HG03139 (cell line): ENCODE results near the gene CSNK2A1.
"Not testable (repeated sequence)": the region's sequence is repeated elsewhere in the genome, so short reads cannot be mapped to it uniquely, and the experiment has no call there.

Experiments
- ATAC-seq: cut with Tn5 transposase; IDR thresholded peaks from one replicate; pipeline ENCODE4 v1.9.1; 2021; ENCODE audit not compliant: unreplicated experiment

Gene CSNK2A1

DNA sequence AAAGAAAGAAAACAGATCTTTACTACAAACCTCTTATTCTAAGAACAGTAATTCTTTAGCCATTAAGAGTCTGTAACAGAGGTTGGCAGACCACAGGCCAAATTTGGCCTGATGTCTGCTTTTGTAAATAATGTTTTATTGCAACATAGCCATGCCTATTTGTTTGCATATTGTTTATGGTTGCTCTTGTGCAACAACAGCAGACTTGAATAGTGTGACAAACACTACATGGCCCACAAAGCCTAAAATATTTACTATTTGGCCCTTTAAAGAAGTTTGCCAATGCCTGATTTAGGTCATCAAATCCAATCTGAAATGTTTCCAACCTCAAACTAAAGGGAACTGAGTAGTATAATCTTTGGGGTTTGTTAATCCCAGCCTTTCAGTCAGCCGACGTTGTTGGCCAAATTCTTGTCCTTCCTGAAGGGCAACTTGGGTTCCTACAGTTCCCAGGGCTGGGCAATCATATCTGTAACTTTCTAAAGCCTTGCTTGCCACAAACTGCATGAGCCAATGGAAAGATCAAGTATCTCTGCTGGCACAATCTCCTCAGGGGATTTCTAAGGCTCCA is 47.4 kb downstream of the CSNK2A1 start:
- ATAC-seq = no peak

GRCh38 chr20:492159-492558 is 51.4 kb downstream of the CSNK2A1 start:
- no peak for ATAC-seq

DNA sequence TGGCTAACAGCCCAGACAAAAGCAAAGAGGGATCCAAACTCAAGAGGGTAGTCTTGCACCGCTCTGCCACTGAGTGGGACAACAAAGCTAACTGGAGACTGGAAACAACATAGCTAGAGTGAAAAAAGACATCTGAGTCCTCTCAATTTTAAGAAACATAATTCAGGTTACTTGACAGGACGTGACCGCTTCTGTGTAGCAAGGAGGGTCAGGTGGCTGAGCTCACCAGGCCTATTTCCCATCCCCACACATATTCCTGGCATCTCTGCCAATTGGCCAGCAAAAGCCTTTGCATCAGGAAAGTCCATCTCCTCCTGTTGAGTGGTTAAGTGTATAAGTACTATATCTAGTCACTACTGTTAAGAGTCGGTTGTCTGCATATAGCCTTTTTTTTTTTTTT is 55.9 kb downstream of the CSNK2A1 start:
- ATAC-seq = no peak

DNA sequence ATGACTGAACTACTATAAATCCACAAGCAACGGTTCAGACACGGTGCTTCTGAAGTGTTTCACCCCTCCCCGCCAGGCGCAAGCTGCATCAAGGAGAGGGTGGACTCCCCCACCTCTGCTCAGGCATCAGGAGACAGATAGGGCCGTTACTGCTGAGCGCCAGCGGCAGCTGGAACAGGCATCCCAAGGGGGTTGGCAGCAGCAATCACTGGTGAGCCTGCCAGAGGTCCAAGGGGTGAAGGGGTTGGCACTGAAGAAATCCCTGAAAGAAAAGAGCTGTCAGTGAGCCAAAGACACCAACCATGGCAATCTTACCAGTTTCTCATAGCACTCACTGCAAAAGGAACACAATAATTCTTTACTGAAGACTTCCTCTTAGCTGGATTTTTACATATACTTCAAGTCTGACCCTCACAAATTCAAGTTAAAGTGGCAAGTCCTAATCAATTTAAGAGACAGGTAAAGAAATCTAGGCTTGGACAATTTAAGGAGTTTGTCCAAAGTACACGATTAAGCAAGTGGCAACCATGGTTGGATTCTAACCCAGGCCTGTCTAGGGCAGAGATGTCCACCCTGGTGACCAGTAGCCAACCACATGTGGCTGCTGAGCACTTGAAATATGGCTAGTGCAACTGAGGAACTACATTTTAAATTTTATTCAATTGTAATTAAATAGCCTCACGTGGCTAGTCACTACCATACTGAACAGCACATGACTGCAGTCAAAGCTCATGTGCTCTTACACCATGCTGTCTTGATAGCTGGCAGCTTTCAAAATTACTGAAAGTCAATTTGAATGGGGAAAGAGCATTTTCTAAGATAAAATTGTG is 59.6 kb downstream of the CSNK2A1 start:
- ATAC-seq = no peak

GRCh38 chr20:481167-481566 is 62.4 kb downstream of the CSNK2A1 start:
- no peak for ATAC-seq

DNA sequence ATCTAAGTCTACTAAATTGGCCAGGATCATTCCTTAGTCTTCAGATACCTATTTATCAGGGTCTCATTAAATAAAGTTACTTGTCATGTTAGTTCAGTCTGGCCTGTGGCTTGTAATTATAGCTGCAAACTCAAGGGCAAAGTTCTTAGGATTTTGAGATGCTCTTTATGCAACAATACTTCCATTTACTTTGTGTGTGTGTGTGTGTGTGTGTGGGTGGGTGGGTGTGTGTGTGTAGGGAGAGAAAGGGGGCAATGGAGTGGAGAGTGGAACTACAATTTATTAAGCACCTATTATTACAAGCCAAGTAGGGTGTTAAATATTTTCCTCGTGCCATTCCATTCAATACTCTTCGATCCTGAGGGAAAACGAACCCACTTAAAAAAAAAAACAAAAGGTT is 63.5 kb downstream of the CSNK2A1 start:
- no peak for ATAC-seq

DNA sequence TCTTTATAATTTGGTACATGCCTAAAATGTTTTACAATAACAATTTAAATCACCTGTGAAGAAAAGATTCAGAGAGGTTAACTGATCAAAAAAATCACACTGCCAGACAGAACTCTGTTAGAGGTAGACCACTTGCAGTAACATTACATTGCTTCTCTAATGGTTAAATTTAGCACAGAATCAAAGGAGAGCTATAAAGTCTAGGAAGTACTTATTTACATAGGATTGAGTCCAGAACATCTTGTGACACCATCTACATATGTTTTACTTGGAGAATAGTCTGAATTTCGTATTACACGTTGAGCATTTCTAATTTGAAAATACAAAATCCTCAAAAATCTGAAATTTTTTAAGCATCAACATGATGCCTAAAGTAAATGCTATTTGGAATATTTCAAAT is 64.1 kb downstream of the CSNK2A1 start:
- ATAC-seq = no peak

DNA sequence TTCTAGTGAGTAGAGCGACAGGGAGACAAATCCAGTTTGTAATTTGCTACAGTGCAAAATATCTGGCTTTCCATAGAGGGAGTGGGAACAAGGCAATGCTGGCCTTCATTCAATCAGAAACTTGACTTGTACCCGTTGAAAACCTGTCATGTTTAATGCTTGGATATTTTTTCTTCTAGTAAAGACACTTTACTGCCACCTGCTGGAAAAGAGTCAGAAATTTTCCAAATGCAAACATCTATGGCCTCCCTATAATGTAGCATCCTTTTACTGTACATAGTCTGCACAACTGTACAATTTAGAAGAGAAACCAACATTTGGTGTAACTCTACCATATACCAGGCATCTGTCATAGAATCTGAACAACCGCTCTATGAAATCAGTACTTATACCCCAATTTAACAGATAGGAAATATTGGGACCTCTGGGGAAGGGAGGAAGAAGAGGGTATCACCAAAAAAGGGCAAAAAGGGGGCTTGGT is 64.6 kb downstream of the CSNK2A1 start:
- no peak for ATAC-seq

DNA sequence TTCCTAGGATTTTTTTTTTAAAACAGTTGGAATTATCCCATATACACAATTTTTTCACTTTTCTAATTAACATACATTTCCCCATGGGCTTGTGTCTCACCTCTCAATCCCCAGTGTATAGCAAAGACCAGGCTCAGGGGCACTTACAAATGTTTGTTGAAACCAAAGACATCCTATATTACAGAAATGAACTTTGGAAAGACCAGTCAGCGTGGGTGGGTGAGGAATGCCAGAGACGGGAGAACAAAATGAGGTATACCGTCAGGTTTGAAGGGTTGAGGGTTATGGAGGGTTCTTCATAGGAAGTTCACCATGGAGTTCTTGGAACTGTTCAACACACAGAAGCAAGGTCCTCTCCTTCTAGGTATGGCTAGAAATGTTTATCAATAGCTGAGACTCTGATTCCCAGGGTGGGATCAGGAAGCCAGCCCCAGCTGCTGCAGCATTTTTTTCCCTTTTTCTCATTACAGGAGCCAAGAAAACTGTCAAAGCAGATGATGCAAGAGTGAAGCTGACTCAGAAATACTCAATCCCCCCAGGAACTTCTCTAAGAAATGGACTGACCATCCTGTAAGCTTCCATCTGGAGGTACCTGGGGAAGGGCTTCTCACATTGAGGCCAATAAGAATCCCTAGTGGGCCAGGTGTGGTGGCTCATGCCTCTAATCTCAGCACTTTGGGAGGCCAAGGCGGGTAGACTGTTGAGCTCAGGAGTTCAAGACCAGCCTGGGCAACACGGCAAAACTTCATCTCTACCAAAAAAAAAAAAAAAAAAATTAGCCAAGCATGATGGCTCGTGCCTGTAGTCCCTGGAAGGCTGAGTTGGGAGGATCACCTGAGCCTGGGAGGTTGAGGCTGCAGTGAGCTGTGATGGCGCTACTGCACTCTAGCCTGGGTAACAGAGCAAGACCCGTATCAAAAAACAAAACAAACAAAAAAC is 65.3 kb downstream of the CSNK2A1 start:
- no peak for ATAC-seq

DNA sequence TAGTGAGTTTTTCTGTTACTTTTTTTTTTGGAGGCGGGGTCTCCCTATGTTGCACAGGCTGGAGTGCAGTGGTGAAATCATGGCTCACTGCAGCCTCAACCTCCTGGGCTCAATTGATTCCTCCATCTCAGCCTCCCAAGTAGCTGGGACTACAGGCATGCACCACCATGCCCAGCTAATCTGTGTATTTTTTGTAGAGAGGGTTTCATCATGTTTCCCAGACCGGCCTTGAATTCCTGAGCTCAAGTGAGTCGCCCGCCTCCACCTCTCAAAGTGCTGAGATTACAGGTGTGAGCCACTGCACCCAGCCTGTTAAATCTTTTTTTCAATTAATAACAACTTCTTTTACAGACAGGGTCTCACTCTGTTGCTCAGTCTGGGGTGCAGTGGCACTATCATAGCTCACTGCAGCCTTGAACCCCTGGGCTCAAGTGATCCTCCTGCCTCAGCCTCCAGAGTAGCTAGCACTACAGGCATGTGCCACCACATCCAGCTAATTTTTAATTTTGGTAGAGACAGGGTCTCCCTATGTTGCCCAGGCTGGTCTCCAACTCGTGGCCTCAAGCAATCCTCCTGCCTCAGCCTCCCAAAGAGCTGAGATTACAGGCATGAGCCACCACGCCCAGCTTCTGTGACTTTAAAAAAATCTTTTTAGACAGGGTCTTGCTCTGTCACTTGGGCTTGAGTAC is 66.9 kb downstream of the CSNK2A1 start:
- ATAC-seq = not testable (repeated sequence)

GRCh38 chr20:475463-476357 is 67.9 kb downstream of the CSNK2A1 start:
- no peak for ATAC-seq

DNA sequence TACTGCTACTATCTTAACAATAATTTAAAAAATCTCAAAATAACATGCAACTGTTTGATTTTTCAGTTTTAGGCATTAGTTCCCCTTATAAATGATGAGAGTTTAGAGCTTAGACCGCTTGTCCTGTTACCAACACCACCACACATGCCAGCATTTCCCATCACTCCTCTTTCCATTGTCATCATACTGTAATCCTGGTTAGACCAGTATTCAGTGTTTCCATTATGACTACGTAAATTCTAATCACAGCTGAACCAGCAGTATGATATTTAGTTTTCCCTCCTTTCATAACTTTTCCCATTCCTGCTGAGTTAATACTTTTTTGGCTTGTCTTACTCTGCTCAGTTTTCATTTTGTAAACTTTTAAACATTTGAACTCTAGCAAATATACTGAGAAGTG is 69.0 kb downstream of the CSNK2A1 start:
- ATAC-seq = no peak

- no peak for ATAC-seq
Observed at GRCh38 chr20:472889-473292, 70.7 kb downstream of the CSNK2A1 start.

DNA sequence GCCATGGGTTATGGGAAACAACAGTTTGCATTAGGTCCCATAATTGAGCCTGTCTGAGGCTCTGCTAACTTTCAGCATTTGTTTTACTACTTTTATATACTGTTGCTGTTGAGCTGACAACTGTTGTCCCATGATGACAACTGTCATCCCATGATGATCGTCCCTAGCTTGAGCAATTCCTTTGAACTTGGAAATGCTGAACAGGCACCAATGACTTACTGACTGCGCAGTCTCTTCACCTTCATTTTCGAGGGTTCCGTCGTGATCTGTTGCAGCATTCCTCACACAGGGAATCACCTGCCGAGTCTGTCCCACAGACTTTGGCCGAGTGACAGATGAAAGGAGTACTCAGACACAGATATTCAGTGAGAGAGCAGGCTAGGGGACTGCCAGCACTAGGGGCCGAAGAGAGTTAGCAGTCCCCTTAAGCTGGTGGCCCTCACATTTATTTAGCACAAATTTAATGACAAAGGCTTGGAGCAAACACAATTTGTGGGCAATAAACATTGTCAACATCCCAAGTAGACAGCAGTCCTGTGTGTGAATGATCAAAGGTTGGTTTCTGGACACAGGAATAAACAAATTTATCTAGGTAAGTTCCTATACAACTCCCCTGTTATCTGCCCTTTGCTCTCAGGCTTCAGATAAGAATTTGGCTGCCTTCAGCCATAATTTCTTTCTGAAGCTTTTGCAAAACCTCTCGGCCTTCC is 71.3 kb downstream of the CSNK2A1 start:
- ATAC-seq = no peak

- ATAC-seq = no peak
Observed at GRCh38 chr20:469746-470490, 73.7 kb downstream of the CSNK2A1 start.

DNA sequence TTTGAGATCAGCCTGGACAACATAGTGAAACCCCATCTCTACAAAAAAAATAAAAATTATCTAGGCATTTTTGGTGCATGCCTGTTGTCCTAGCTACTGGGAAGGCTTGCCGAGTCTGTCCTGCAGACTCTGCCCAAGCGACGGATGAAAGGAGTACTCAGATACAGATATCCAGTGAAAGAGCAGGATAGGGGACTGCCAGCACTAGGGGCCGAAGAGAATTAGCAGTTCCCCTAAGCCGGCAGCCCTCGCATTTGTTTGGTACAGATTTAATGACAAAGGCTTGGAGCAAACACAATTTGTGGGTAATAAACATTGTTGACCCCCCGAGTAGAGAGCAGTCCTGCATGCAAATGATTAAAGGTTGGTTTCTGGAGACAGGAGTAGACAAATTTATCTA is 75.8 kb downstream of the CSNK2A1 start:
- no peak for ATAC-seq

DNA sequence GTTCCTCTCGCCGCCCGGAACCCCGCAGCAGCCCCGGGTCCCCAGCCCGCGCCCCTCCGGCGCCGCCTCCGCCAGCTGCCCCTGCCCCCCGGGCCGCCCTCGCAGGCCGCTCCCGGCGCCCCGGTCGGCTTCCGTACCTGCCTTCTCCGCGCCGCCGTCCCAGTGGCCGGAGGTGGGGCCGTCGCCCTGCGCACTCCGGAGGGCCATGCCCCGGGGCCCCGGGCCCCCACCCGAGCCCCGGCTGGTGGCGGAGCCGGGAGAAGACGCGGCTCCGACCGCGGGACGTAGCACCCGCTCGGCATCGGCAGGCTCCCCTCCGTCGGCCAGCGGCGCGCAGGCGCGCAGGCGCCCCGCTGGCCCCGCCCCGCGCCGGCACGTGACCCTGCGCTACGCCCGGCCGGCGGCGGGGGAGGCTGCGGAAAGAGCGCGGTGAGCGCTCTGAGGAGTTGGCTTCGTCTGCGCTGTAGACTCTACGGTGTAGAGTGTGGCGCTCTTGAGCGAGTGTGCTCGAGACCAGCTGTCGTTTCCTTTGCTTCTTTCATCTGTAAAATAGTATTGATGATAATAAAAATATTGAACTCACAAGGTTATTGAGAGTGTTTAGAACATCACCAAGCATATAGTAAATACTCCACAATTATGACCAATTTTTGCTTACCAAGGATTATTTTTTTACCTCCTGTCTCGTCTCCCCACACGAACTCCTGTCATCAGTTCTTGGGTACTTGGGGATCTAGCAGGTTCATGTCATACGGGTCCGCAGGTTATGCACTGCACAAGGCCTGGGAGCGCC is 81.2 kb downstream of the CSNK2A1 start, which contains the start of gene TBC1D20:
TBC1D20 (minus strand) TSS at position 335 of the 793 bp plus-strand sequence; CDS start at position 207, 128 bp downstream.
- ATAC-seq = peak; percentile 89
